Hematopoietic multipotent progenitor cell treated with erythropoietin and hydrocortisone succinate and interleukin-3 and kit ligand, for 15 days (in vitro differentiated cells): ENCODE results near the gene HLA-B.
"Not testable (repeated sequence)": the region's sequence is repeated elsewhere in the genome, so short reads cannot be mapped to it uniquely, and the experiment has no call there.

Experiments
- DNase-seq: peaks from one replicate; pipeline ENCODE4 v3.0.0-alpha.2; 2015; ENCODE audit warnings: low spot score

The HLA-B gene

GRCh38 chr6:31383149-31383548 is 26.2 kb upstream of the HLA-B start:
- no peak for DNase-seq

GRCh38 chr6:31381666-31382065 is 24.7 kb upstream of the HLA-B start:
- DNase-seq = no peak

GRCh38 chr6:31379850-31380249 is 22.9 kb upstream of the HLA-B start:
- DNase-seq = no peak

GRCh38 chr6:31378721-31379103 is 21.7 kb upstream of the HLA-B start:
- DNase-seq = no peak

GRCh38 chr6:31378062-31378720 is 21.2 kb upstream of the HLA-B start:
- DNase-seq = no peak

GRCh38 chr6:31377029-31377428 is 20.1 kb upstream of the HLA-B start:
- no peak for DNase-seq

- no peak for DNase-seq
These were observed 18.7 kb upstream of the HLA-B start for GRCh38 chr6:31375699-31376098.

GRCh38 chr6:31374118-31374517 is 17.1 kb upstream of the HLA-B start:
- DNase-seq = not testable (repeated sequence)

GRCh38 chr6:31368461-31368860 is 11.5 kb upstream of the HLA-B start:
- DNase-seq = no peak

- peak; percentile 87 for DNase-seq
These were observed 9.9 kb upstream of the HLA-B start for GRCh38 chr6:31366693-31367470.

- no peak for DNase-seq
These were observed 8.9 kb upstream of the HLA-B start for GRCh38 chr6:31365864-31366263.

- DNase-seq = no peak
These were observed 6.8 kb upstream of the HLA-B start for GRCh38 chr6:31363811-31364210.

- no peak for DNase-seq
These were observed 5.8 kb upstream of the HLA-B start for GRCh38 chr6:31362751-31363150.

GRCh38 chr6:31359581-31359980 is 2.6 kb upstream of the HLA-B start:
- DNase-seq = no peak

GRCh38 chr6:31358302-31358701 is 1.3 kb upstream of the HLA-B start:
- DNase-seq = no peak

- no peak for DNase-seq
These were observed 907 bp upstream of the HLA-B start for GRCh38 chr6:31357886-31358285.

- peak; percentile 26 for DNase-seq
These were observed 598 bp downstream of the HLA-B start for GRCh38 chr6:31356216-31356945.

- no peak for DNase-seq
These were observed 1.4 kb downstream of the HLA-B start for GRCh38 chr6:31355583-31355948.

GRCh38 chr6:31354864-31355582 is 2.0 kb downstream of the HLA-B start:
- DNase-seq = no peak

GRCh38 chr6:31354158-31354863 is 2.7 kb downstream of the HLA-B start:
- DNase-seq = no peak

- no peak for DNase-seq
These were observed 3.5 kb downstream of the HLA-B start for GRCh38 chr6:31353384-31353945.
